SIG-M5 treated with dmso at 0.1 percent for 504 hours (cell line): ENCODE measurements around the gene ADCYAP1R1.
A peak's percentile ranks its signal among the peaks of the same experiment; 100 is the strongest.
"Not testable (repeated sequence)": the region's sequence is repeated elsewhere in the genome, so short reads cannot be mapped to it uniquely, and the experiment has no call there.

Source experiments
- DNase-seq: peaks from one replicate; lab custom pipeline; 2025; ENCODE audit not compliant: unreplicated experiment; lab: John Stamatoyannopoulos, UW

ADCYAP1R1 gene

GRCh38 chr7:31126976-31127375 is 74.9 kb downstream of the ADCYAP1R1 start:
- peak; percentile 17 for DNase-seq

- peak; percentile 1 for DNase-seq
These were observed 77.0 kb downstream of the ADCYAP1R1 start for GRCh38 chr7:31129067-31129466.

GRCh38 chr7:31133497-31133896 is 81.4 kb downstream of the ADCYAP1R1 start:
- DNase-seq: no peak

- peak; percentile 56 for DNase-seq
These were observed 82.4 kb downstream of the ADCYAP1R1 start for GRCh38 chr7:31134246-31135188.

GRCh38 chr7:31137234-31137633 is 85.1 kb downstream of the ADCYAP1R1 start:
- no peak for DNase-seq

GRCh38 chr7:31145339-31145738 is 93.2 kb downstream of the ADCYAP1R1 start:
- no peak for DNase-seq

- DNase-seq: no peak
These were observed 93.9 kb downstream of the ADCYAP1R1 start for GRCh38 chr7:31146030-31146429.

- DNase-seq: no peak
These were observed 94.4 kb downstream of the ADCYAP1R1 start for GRCh38 chr7:31146538-31146937.

- no peak for DNase-seq
These were observed 99.7 kb downstream of the ADCYAP1R1 start for GRCh38 chr7:31151849-31152248.

- not testable (repeated sequence) for DNase-seq
These were observed 101.2 kb downstream of the ADCYAP1R1 start for GRCh38 chr7:31153318-31153717.

- no peak for DNase-seq
These were observed 108.8 kb downstream of the ADCYAP1R1 start for GRCh38 chr7:31160941-31161340.
